Endothelial cell of umbilical vein (primary cell): Measurements from ENCODE around the gene HIPK4.

ENCODE experiments used
- CTCF ChIP-seq, 2 donors: IDR thresholded peaks; 1 replicate in 1 of 2; 2 replicates in 1 of 2; pipeline ENCODE4 v1.5.1; 2011; ENCODE audit warnings: low read length in 2 of 2, mild to moderate bottlenecking in 2 of 2, moderate library complexity in 2 of 2, control low read depth in 1 of 2, inconsistent platforms in 1 of 2, low read depth in 1 of 2; ENCODE audit not compliant: insufficient read depth in 1 of 2; ENCODE audit errors: extremely low read depth in 1 of 2
- MAX ChIP-seq: IDR thresholded peaks from 2 replicates; pipeline ENCODE4 v1.6.1; 2011; ENCODE audit not compliant: insufficient read depth, insufficient read length
- POLR2AphosphoS5 ChIP-seq: IDR thresholded peaks from 2 replicates; pipeline ENCODE4 v1.6.1; 2012; ENCODE audit warnings: low read depth, mild to moderate bottlenecking, control low read depth, low read length, moderate library complexity; ENCODE audit not compliant: insufficient read depth

GRCh38 chr19:40400559-40400958 is 10.6 kb upstream of the HIPK4 start:
- TF ChIP-seq CTCF (IDR thresholded peaks at IDR 0.05; ENCODE audit: extremely low read depth in 1 of 2, insufficient read depth in 1 of 2, low read depth in 1 of 2, low read length in 2 of 2) (no peak), MAX (no peak), POLR2AphosphoS5 (no peak)
